ENCODE data around the gene TYROBP. TPM values are rescaled to one million over a fixed set of nuclear protein-coding genes. Genes with fewer than 3 reads are reported as not detected.

Gene TYROBP
- total RNA-seq, 1 donor from 2014 or later: not detected

- H3K9me3 Mint-ChIP-seq (ENCODE audit: unreplicated experiment): no peaks in the 10 kb centered on the region
- peaks cover 17% of the 10 kb centered on the region for H3K27me3 Mint-ChIP-seq (ENCODE audit: unreplicated experiment)
- H3K27ac Mint-ChIP-seq (ENCODE audit: unreplicated experiment): peak overlapping the region; percentile 33
- no peak for DNase-seq (ENCODE audit: low spot score)
- peaks cover 19% of the 10 kb centered on the region for H3K36me3 Mint-ChIP-seq (ENCODE audit: low read depth, unreplicated experiment)
- H3K4me1 Mint-ChIP-seq (ENCODE audit: unreplicated experiment): peaks cover 40% of the 10 kb centered on the region
- H3K4me3 Mint-ChIP-seq (ENCODE audit: unreplicated experiment): peak overlapping the region; percentile 91
- TF ChIP-seq CTCF (IDR thresholded peaks at IDR 0.05; ENCODE audit: unreplicated experiment): no peak
Measured at GRCh38 chr19:35937345-35938281, 29.5 kb upstream of the TYROBP start.

- TF ChIP-seq CTCF (IDR thresholded peaks at IDR 0.05; ENCODE audit: unreplicated experiment): no peak
- Mint-ChIP-seq H3K9me3 (ENCODE audit: unreplicated experiment) (no peaks in the 10 kb centered on the region), H3K36me3 (ENCODE audit: low read depth, unreplicated experiment) (peaks cover 19% of the 10 kb centered on the region), H3K27me3 (ENCODE audit: unreplicated experiment) (peaks cover 17% of the 10 kb centered on the region), H3K4me1 (ENCODE audit: unreplicated experiment) (peaks cover 34% of the 10 kb centered on the region), H3K27ac (ENCODE audit: unreplicated experiment) (no peak overlapping the region), H3K4me3 (ENCODE audit: unreplicated experiment) (peak overlapping the region; percentile 91)
- DNase-seq (ENCODE audit: low spot score): no peak
Measured at GRCh38 chr19:35936738-35937268, 28.7 kb upstream of the TYROBP start.

GRCh38 chr19:35935911-35936737 lies 28.0 kb upstream of the TYROBP start, which contains the start of gene LRFN3:
Gene LRFN3 (plus strand): TSS chr19:35936374. CDS start chr19:35939426, 3,052 bp downstream.
- H3K27ac Mint-ChIP-seq (ENCODE audit: unreplicated experiment): no peak within 1 kb of the TSS
- H3K27me3 Mint-ChIP-seq (ENCODE audit: unreplicated experiment): peaks cover 17% of the 10 kb centered on the region
- TF ChIP-seq CTCF (IDR thresholded peaks at IDR 0.05; ENCODE audit: unreplicated experiment): no peak
- H3K4me1 Mint-ChIP-seq (ENCODE audit: unreplicated experiment): peaks cover 30% of the 10 kb centered on the region
- H3K9me3 Mint-ChIP-seq (ENCODE audit: unreplicated experiment): no peaks in the 10 kb centered on the region
- DNase-seq (ENCODE audit: low spot score): peak; percentile 74
- peaks cover 19% of the 10 kb centered on the region for H3K36me3 Mint-ChIP-seq (ENCODE audit: low read depth, unreplicated experiment)
- peak within 1 kb of the TSS; percentile 92 for H3K4me3 Mint-ChIP-seq (ENCODE audit: unreplicated experiment)

GRCh38 chr19:35932291-35932936 lies 24.3 kb upstream of the TYROBP start:
- Mint-ChIP-seq H3K4me3 (ENCODE audit: unreplicated experiment) (no peak overlapping the region), H3K9me3 (ENCODE audit: unreplicated experiment) (no peaks in the 10 kb centered on the region), H3K27me3 (ENCODE audit: unreplicated experiment) (peaks cover 5% of the 10 kb centered on the region), H3K4me1 (ENCODE audit: unreplicated experiment) (peaks cover 12% of the 10 kb centered on the region), H3K36me3 (ENCODE audit: low read depth, unreplicated experiment) (no peaks in the 10 kb centered on the region), H3K27ac (ENCODE audit: unreplicated experiment) (no peak overlapping the region)
- no peak for TF ChIP-seq CTCF (IDR thresholded peaks at IDR 0.05; ENCODE audit: unreplicated experiment)
- DNase-seq (ENCODE audit: low spot score): no peak
